MCF 10A (cell line): ENCODE results near the gene SPACA9. TPM values are rescaled to one million over a fixed set of nuclear protein-coding genes. Genes with fewer than 3 reads are reported as not detected.

Experiments used
- BruUV-seq: library from RNA; stranded (reverse); fragments of 400-500 nt; replicated peaks from 2 replicates; lab custom pipeline; 2021; lab: Mats Ljungman, UMichigan
- CTCF ChIA-PET: fragments of 300-600 bp; sonication (Branson Sonifier 250); formaldehyde crosslinking; extraction: SDS; loops from one replicate; lab custom pipeline; 2021; ENCODE audit warnings: antibody characterized with exemption, inconsistent platforms; lab: Yijun Ruan, JAX
- POLR2A ChIA-PET: fragments of 300-600, 350-650 bp; sonication (Branson Sonifier 250); formaldehyde crosslinking; extraction: SDS; loops from one replicate; lab custom pipeline; 2020; ENCODE audit warnings: antibody characterized with exemption, inconsistent platforms; lab: Yijun Ruan, JAX
- DNase-seq: peaks from one replicate; pipeline ENCODE4 v3.0.0-alpha.2; 2018; ENCODE audit not compliant: unreplicated experiment
- H3K27ac Mint-ChIP-seq: one replicate; pipeline ENCODE4 v1.8.0; 2022; ENCODE audit warnings: mild to moderate bottlenecking, low read depth, mixed read lengths; ENCODE audit not compliant: unreplicated experiment
- H3K27me3 Mint-ChIP-seq: one replicate; pipeline ENCODE4 v1.8.0; 2022; ENCODE audit warnings: mixed read lengths; ENCODE audit not compliant: insufficient read depth, unreplicated experiment
- H3K36me3 Mint-ChIP-seq: one replicate; pipeline ENCODE4 v1.8.0; 2022; ENCODE audit warnings: mild to moderate bottlenecking, moderate library complexity, mixed read lengths; ENCODE audit not compliant: insufficient read depth, unreplicated experiment
- H3K4me1 Mint-ChIP-seq: one replicate; pipeline ENCODE4 v1.8.0; 2022; ENCODE audit warnings: mixed read lengths; ENCODE audit not compliant: insufficient read depth, unreplicated experiment
- H3K4me3 Mint-ChIP-seq: one replicate; pipeline ENCODE4 v1.8.0; 2022; ENCODE audit warnings: mild to moderate bottlenecking, moderate library complexity, mixed read lengths; ENCODE audit not compliant: unreplicated experiment
- H3K9me3 Mint-ChIP-seq: one replicate; pipeline ENCODE4 v1.8.0; 2022; ENCODE audit warnings: mixed read lengths; ENCODE audit not compliant: unreplicated experiment
- CTCF ChIP-seq: fragments of 200-600 bp; IDR thresholded peaks from one replicate; pipeline ENCODE4 v1.8.0; 2022; ENCODE audit warnings: antibody characterized with exemption, mild to moderate bottlenecking; ENCODE audit not compliant: unreplicated experiment
- intact Hi-C: fragments of 100-400 bp; cut with micrococcal nuclease; formaldehyde crosslinking; loops from 2 replicates; pipeline ENCODE4 v1.14.1; 2022
- total RNA-seq: library from RNA; stranded (reverse); gene quantifications from 2 replicates; pipeline ENCODE4 v1.2.3, GENCODE V29; 2022

SPACA9 gene
- total RNA-seq, 1 experiment from 2014 or later, result 4.4 TPM

DNA sequence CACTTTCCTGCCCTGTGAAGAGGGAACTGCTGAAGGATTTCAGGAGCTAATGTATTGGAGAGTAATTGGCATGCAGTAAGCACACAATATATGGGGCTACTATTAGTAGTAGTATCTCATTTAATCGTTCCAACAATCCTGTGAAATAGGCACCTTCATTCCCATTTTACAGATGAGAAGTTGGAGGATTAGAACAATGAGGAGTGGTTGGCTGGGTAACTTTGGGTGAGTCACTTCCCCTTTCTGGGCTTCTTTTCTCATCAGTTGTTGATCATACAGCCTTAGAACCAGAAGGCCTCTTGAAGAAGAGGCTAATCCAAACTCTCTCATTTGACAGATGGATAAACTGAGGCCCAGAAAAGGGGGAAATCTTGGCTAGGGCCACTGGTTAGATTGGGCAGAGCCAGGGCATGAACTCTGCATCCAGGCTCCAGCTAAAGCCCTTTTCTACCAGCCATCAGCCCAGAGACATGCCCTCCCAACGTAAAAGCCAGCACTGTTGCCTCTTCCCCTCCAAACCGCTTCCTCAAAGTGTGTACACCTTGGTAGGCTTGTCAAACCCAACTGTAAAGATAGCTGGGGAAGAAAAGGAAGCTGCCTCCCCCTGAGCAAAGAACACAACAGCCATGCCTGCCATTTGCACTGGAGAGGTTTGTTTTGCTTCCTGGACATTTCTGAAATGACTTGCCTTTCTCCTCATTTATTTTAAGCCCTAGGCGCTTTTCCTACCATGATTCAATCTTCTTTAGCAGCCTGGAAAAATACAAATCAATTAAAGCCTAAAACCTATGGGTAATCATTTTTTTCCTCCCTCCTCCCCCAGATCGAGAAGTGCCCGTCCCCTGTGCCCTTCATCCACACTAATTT lies 992 bp downstream of the SPACA9 start:
- H3K36me3 Mint-ChIP-seq, result peaks cover 9% of the 10 kb centered on the region
- ChIA-PET POLR2A (interaction anchor here (0.8 to 3.3 kb wide), 3 partner anchors 9 to 110 kb away, joined by 3 to 15 read pairs (median 4); partner anchors contain the start of gene TSC1), CTCF (interaction anchor here (0.6 to 1.9 kb wide), 3 partner anchors 22 to 211 kb away, joined by 3 to 7 read pairs (median 7); no protein-coding TSS in a partner anchor)
- H3K4me1 Mint-ChIP-seq, result no peaks in the 10 kb centered on the region
- H3K9me3 Mint-ChIP-seq, result no peaks in the 10 kb centered on the region
- intact Hi-C loops, result no loop called here
- H3K27me3 Mint-ChIP-seq, result no peaks in the 10 kb centered on the region
- H3K27ac Mint-ChIP-seq, result peak overlapping the region; percentile 70
- DNase-seq, result no peak
- no TSS peak for BruUV-seq
- peak overlapping the region; percentile 72 for H3K4me3 Mint-ChIP-seq
- no peak for TF ChIP-seq CTCF

DNA sequence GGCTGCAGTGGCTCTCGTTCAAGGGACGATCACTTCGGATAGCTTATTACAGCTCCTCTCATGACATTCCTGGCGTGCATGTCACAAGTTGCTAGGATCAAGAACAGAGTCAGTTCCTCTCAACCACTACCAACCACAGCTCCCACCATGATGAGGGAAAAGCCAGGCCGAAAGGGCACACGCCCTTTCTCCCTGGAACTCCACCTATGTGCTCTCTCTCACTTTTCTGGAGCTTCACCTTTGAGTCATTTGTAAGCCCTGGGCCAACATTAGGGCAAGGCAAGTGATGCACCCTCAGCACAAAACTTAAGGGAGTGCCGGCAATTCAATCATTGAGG lies 1.6 kb downstream of the SPACA9 start:
- no peak for DNase-seq
- no peak overlapping the region for H3K4me3 Mint-ChIP-seq
- TF ChIP-seq CTCF, result no peak
- POLR2A ChIA-PET, result interaction anchor here (0.8 to 3.3 kb wide), 2 partner anchors 64 to 111 kb away, joined by 4 to 15 read pairs; partner anchors contain the start of gene TSC1
- CTCF ChIA-PET, result interaction anchor here (0.6 kb wide), 1 partner anchor 211 kb away, joined by 3 read pairs; no protein-coding TSS in a partner anchor
- H3K4me1 Mint-ChIP-seq, result no peaks in the 10 kb centered on the region
- H3K27ac Mint-ChIP-seq, result no peak overlapping the region
- intact Hi-C loops, result no loop called here
- peaks cover 10% of the 10 kb centered on the region for H3K36me3 Mint-ChIP-seq
- H3K27me3 Mint-ChIP-seq, result no peaks in the 10 kb centered on the region
- BruUV-seq, result no TSS peak
- no peaks in the 10 kb centered on the region for H3K9me3 Mint-ChIP-seq

DNA sequence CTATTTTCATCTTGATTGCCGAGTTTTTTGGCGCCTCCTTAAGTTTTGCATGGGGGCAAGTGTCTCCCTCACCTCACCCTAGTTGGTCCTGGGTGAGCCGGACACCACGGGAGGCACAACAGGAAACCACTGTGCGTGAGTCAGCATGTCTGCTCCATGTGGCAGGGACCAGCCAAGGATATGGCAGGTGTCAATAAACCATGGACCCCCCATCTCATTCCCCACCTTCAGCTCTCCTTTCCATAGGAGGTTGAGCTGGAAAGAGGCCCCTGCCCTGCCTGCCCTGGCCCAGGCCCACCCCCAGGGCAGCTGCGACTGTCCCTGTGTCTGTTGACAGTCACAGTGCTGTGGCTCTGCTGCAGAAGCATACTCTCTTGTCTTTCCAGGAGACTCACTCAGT lies 3.1 kb downstream of the SPACA9 start:
- intact Hi-C loops, result no loop called here
- POLR2A ChIA-PET, result no interaction called here
- peaks cover 10% of the 10 kb centered on the region for H3K36me3 Mint-ChIP-seq
- no peak overlapping the region for H3K4me3 Mint-ChIP-seq
- H3K4me1 Mint-ChIP-seq, result no peaks in the 10 kb centered on the region
- no peaks in the 10 kb centered on the region for H3K27me3 Mint-ChIP-seq
- no peak overlapping the region for H3K27ac Mint-ChIP-seq
- no peak for DNase-seq
- CTCF ChIA-PET, result interaction anchor here (0.6 to 1.0 kb wide), 3 partner anchors 20 to 579 kb away, joined by 3 to 5 read pairs (median 5); no protein-coding TSS in a partner anchor
- BruUV-seq, result no TSS peak
- TF ChIP-seq CTCF, result no peak
- no peaks in the 10 kb centered on the region for H3K9me3 Mint-ChIP-seq

GRCh38 chr9:132882616-132883015 lies 3.9 kb downstream of the SPACA9 start:
- H3K27me3 Mint-ChIP-seq, result no peaks in the 10 kb centered on the region
- H3K4me1 Mint-ChIP-seq, result no peaks in the 10 kb centered on the region
- H3K36me3 Mint-ChIP-seq, result peaks cover 10% of the 10 kb centered on the region
- CTCF ChIA-PET, result interaction anchor here (0.6 to 1.0 kb wide), 2 partner anchors 20 to 75 kb away, joined by 4 to 5 read pairs; no protein-coding TSS in a partner anchor
- POLR2A ChIA-PET, result interaction anchor here (0.9 kb wide), 1 partner anchor 11 kb away, joined by 3 read pairs; no protein-coding TSS in a partner anchor
- BruUV-seq, result no TSS peak
- intact Hi-C loops, result no loop called here
- H3K4me3 Mint-ChIP-seq, result no peak overlapping the region
- no peak overlapping the region for H3K27ac Mint-ChIP-seq
- no peak for TF ChIP-seq CTCF
- H3K9me3 Mint-ChIP-seq, result no peaks in the 10 kb centered on the region
- DNase-seq, result no peak
